H9 (cell line): ENCODE data around the gene TGFBR1. TPM values are rescaled to one million over a fixed set of nuclear protein-coding genes. Genes with fewer than 3 reads are reported as not detected.

Source experiments
- DNase-seq: peaks from one replicate; pipeline ENCODE4 v3.0.0-alpha.2; 2017
- H2AFZ ChIP-seq: one replicate; pipeline ENCODE4 v1.6.1; 2013; ENCODE audit warnings: mild to moderate bottlenecking, low read length, control low read depth, moderate library complexity
- H2AK5ac ChIP-seq: 2 replicates; pipeline ENCODE4 v1.6.1; 2013; ENCODE audit warnings: low read length, control low read depth, mixed read lengths; ENCODE audit not compliant: insufficient read length
- H2BK120ac ChIP-seq: one replicate; pipeline ENCODE4 v1.6.1; 2013; ENCODE audit warnings: low read depth, mild to moderate bottlenecking, low read length, control low read depth, inconsistent platforms; ENCODE audit not compliant: poor library complexity, severe bottlenecking
- H2BK12ac ChIP-seq: 2 replicates; pipeline ENCODE4 v1.6.1; 2013; ENCODE audit warnings: low read length, control low read depth, mixed read lengths, low read depth; ENCODE audit not compliant: insufficient read length
- H2BK15ac ChIP-seq: 2 replicates; pipeline ENCODE4 v1.6.1; 2013; ENCODE audit warnings: low read depth, low read length, control low read depth
- H2BK20ac ChIP-seq: one replicate; pipeline ENCODE4 v1.6.1; 2013; ENCODE audit warnings: low read depth, mild to moderate bottlenecking, low read length, control low read depth, inconsistent platforms; ENCODE audit not compliant: poor library complexity, severe bottlenecking
- H2BK5ac ChIP-seq: 2 replicates; pipeline ENCODE4 v1.6.1; 2013; ENCODE audit warnings: low read length, control low read depth, mixed read lengths; ENCODE audit not compliant: insufficient read length
- H3K14ac ChIP-seq: 2 replicates; pipeline ENCODE4 v1.6.1; 2013; ENCODE audit warnings: low read length, control low read depth; ENCODE audit not compliant: insufficient read depth
- H3K18ac ChIP-seq: 2 replicates; pipeline ENCODE4 v1.6.1; 2013; ENCODE audit warnings: low read depth, mild to moderate bottlenecking, mixed read lengths, low read length, control low read depth; ENCODE audit not compliant: insufficient read length
- H3K23ac ChIP-seq: 2 replicates; pipeline ENCODE4 v1.6.1; 2013; ENCODE audit warnings: low read length, control low read depth, mixed read lengths, low read depth; ENCODE audit not compliant: insufficient read length
- H3K23me2 ChIP-seq: 2 replicates; pipeline ENCODE4 v1.6.1; 2013; ENCODE audit warnings: low read depth, mild to moderate bottlenecking, mixed read lengths, low read length, control low read depth; ENCODE audit not compliant: insufficient read length, poor library complexity, severe bottlenecking
- H3K27ac ChIP-seq: 2 replicates; pipeline ENCODE4 v1.5.1; 2013; ENCODE audit warnings: low read length, control low read depth, mixed read lengths, low read depth; ENCODE audit not compliant: insufficient read length
- H3K27me3 ChIP-seq: 2 replicates; pipeline ENCODE4 v1.6.1; 2013; ENCODE audit warnings: low read length, control low read depth, inconsistent platforms; ENCODE audit not compliant: insufficient read depth
- H3K4ac ChIP-seq: 2 replicates; pipeline ENCODE4 v1.6.1; 2013; ENCODE audit warnings: low read depth, mild to moderate bottlenecking, control low read depth, inconsistent platforms, low read length, moderate library complexity
- H3K4me1 ChIP-seq: 2 replicates; pipeline ENCODE4 v1.6.1; 2013; ENCODE audit warnings: low read length, control low read depth, inconsistent platforms; ENCODE audit not compliant: insufficient read depth
- H3K4me2 ChIP-seq: 2 replicates; pipeline ENCODE4 v1.6.1; 2013; ENCODE audit warnings: low read length, control low read depth, mixed read lengths; ENCODE audit not compliant: insufficient read length, insufficient read depth
- H3K56ac ChIP-seq: 2 replicates; pipeline ENCODE4 v1.6.1; 2013; ENCODE audit warnings: low read depth, mild to moderate bottlenecking, mixed read lengths, low read length, control low read depth; ENCODE audit not compliant: insufficient read length
- H3K79me1 ChIP-seq: 2 replicates; pipeline ENCODE4 v1.6.1; 2013; ENCODE audit warnings: low read depth, mild to moderate bottlenecking, moderate library complexity, low read length, control low read depth, inconsistent platforms; ENCODE audit not compliant: insufficient read depth, poor library complexity, severe bottlenecking
- H3K79me2 ChIP-seq: 2 replicates; pipeline ENCODE4 v1.6.1; 2013; ENCODE audit warnings: low read length, control low read depth, inconsistent platforms; ENCODE audit not compliant: insufficient read depth
- H3K9ac ChIP-seq: 2 replicates; pipeline ENCODE4 v1.6.1; 2013; ENCODE audit warnings: low read length, control low read depth, mixed read lengths; ENCODE audit not compliant: insufficient read length; ENCODE audit errors: extremely low read depth
- H3K9me3 ChIP-seq: one replicate; pipeline ENCODE4 v1.6.1; 2013; ENCODE audit warnings: low read depth, low read length, inconsistent platforms; ENCODE audit not compliant: control insufficient read depth
- H3T11ph ChIP-seq: one replicate; pipeline ENCODE4 v1.6.1; 2013; ENCODE audit warnings: mild to moderate bottlenecking, low read length, control low read depth, inconsistent platforms
- H4K20me1 ChIP-seq: one replicate; pipeline ENCODE4 v1.6.1; 2013; ENCODE audit not compliant: control insufficient read depth, insufficient read length, insufficient read depth
- H4K5ac ChIP-seq: 2 replicates; pipeline ENCODE4 v1.6.1; 2013; ENCODE audit warnings: low read depth, mild to moderate bottlenecking, mixed read lengths, low read length, control low read depth; ENCODE audit not compliant: insufficient read length
- H4K8ac ChIP-seq: replicated peaks from 2 replicates; pipeline ENCODE4 v1.6.1; 2013; ENCODE audit warnings: low read length, control low read depth, mixed read lengths, low read depth; ENCODE audit not compliant: insufficient read length
- H4K91ac ChIP-seq: 2 replicates; pipeline ENCODE4 v1.6.1; 2013; ENCODE audit warnings: low read depth, mild to moderate bottlenecking, moderate library complexity, mixed read lengths, low read length, control low read depth; ENCODE audit not compliant: insufficient read length
- H3K27ac Mint-ChIP-seq, 3 experiments: 2 replicates in 2 of 3; 3 replicates in 1 of 3; pipeline ENCODE4 v1.8.0; 2020 to 2021; ENCODE audit warnings: mixed read lengths in 3 of 3, mild to moderate bottlenecking in 1 of 3, moderate library complexity in 1 of 3
- H3K27me3 Mint-ChIP-seq: 2 replicates; pipeline ENCODE4 v1.8.0; 2021; ENCODE audit warnings: low read depth, mild to moderate bottlenecking, moderate library complexity, mixed read lengths
- H3K36me3 Mint-ChIP-seq, 3 experiments: 2 replicates in 2 of 3; 3 replicates in 1 of 3; pipeline ENCODE4 v1.8.0; 2020 to 2021; ENCODE audit warnings: low read depth in 3 of 3, mixed read lengths in 3 of 3; ENCODE audit not compliant: insufficient read depth in 1 of 3
- H3K4me1 Mint-ChIP-seq, 2 experiments: 2 replicates each; pipeline ENCODE4 v1.8.0; 2020; ENCODE audit warnings: mixed read lengths in 2 of 2
- H3K4me3 Mint-ChIP-seq, 2 experiments: 2 replicates in 1 of 2; 3 replicates in 1 of 2; pipeline ENCODE4 v1.8.0; 2020 to 2021; ENCODE audit warnings: mild to moderate bottlenecking in 2 of 2, mixed read lengths in 2 of 2, moderate library complexity in 1 of 2
- H3K9me3 Mint-ChIP-seq, 2 experiments: 2 replicates in 1 of 2; 3 replicates in 1 of 2; pipeline ENCODE4 v1.8.0; 2020; ENCODE audit warnings: mild to moderate bottlenecking in 2 of 2, mixed read lengths in 2 of 2, moderate library complexity in 1 of 2
- WGBS: extraction: QIAGEN DNeasy Blood & Tissue Kit; methylation state at CpG from one replicate; pipeline ENCODE4 v1.1.7; 2013; ENCODE audit warnings: missing lambda C conversion rate, low lambda C conversion rate, mixed read lengths; ENCODE audit not compliant: insufficient read length; ENCODE audit errors: extremely low coverage; 5-methylcytosine and 5-hydroxymethylcytosine counted together
- total RNA-seq: library from RNA; stranded (reverse); gene quantifications from 2 replicates; pipeline ENCODE4 v1.2.1, GENCODE V29; 2021
- TF ChIP-seq, protein P1 (sequence below): fragments of 200-600 bp; sonication (generic); conservative IDR thresholded peaks from 3 replicates; pipeline ENCODE4 v1.8.0; 2021; ENCODE audit warnings: antibody characterized with exemption, mild to moderate bottlenecking

Gene TGFBR1
- total RNA-seq, 1 experiment from 2014 or later: 59.3 TPM

DNA sequence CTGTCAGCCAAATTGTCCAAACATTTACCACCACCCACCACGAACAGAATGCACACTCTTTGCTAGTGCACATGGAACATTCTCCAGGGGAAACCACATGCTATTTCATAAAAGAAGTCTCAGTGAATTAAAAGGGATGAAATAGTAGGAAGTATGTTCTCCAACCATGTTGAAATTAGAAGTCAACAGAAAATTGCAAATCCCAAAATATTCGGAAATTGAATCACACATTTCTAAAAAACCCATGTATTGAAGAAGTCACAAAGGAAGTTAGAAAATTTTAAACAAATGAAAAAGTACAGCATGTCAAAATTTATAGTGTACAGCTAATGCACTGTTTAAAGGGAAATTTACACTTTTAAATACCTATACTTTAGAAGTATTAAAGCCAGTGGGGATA is 50.8 kb downstream of the TGFBR1 start:
- Mint-ChIP-seq H3K27me3 (no peaks in the 10 kb centered on the region), H3K36me3 (peaks cover 0 to 13% (median 1%) of the 10 kb centered on the region in 3 experiments; a peak in 2 of 7 replicates), H3K27ac (no peak overlapping the region), H3K4me1 (peaks cover 8 to 14% of the 10 kb centered on the region in 2 experiments), H3K4me3 (no peak overlapping the region), H3K9me3 (no peaks in the 10 kb centered on the region)
- Histone ChIP-seq H4K8ac (no peak overlapping the region), H2BK120ac (no peak overlapping the region), H3K56ac (no peak overlapping the region), H2BK5ac (no peak overlapping the region), H4K20me1 (no peaks in the 10 kb centered on the region), H2BK12ac (no peak overlapping the region), H3K27ac (no peak overlapping the region), H3K14ac (no peak overlapping the region), H3K23me2 (no peaks in the 10 kb centered on the region), H3K9me3 (no peaks in the 10 kb centered on the region), H4K5ac (no peak overlapping the region), H3K27me3 (no peaks in the 10 kb centered on the region), H2BK20ac (no peak overlapping the region), H4K91ac (no peak overlapping the region), H2AFZ (no peak overlapping the region), H3K18ac (no peak overlapping the region), H2AK5ac (no peak overlapping the region), H3K4ac (no peak overlapping the region), H3T11ph (no peak overlapping the region), H3K9ac (no peak overlapping the region), H3K79me1 (no peaks in the 10 kb centered on the region), H3K4me2 (no peak overlapping the region), H2BK15ac (no peak overlapping the region), H3K79me2 (no peaks in the 10 kb centered on the region), H3K23ac (no peak overlapping the region), H3K4me1 (no peaks in the 10 kb centered on the region)
- WGBS: no CpG with 5 or more reads among the region's 2 CpGs
- no peak for DNase-seq
- TF ChIP-seq, protein P1, sequence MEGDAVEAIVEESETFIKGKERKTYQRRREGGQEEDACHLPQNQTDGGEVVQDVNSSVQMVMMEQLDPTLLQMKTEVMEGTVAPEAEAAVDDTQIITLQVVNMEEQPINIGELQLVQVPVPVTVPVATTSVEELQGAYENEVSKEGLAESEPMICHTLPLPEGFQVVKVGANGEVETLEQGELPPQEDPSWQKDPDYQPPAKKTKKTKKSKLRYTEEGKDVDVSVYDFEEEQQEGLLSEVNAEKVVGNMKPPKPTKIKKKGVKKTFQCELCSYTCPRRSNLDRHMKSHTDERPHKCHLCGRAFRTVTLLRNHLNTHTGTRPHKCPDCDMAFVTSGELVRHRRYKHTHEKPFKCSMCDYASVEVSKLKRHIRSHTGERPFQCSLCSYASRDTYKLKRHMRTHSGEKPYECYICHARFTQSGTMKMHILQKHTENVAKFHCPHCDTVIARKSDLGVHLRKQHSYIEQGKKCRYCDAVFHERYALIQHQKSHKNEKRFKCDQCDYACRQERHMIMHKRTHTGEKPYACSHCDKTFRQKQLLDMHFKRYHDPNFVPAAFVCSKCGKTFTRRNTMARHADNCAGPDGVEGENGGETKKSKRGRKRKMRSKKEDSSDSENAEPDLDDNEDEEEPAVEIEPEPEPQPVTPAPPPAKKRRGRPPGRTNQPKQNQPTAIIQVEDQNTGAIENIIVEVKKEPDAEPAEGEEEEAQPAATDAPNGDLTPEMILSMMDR: no peak
